ENCODE measurements around the gene OSBPL6.

- no peak for TF ChIP-seq CTCF (conservative IDR thresholded peaks at IDR 0.05 in 1 of 2, IDR thresholded peaks at IDR 0.05 in 1 of 2; ENCODE audit: extremely low read depth in 1 of 2, insufficient read depth in 1 of 2, low read depth in 1 of 2, low read length in 2 of 2)
- TF ChIP-seq EZH2 (IDR thresholded peaks at IDR 0.05; ENCODE audit: borderline replicate concordance, low read length) = no peak
Measured at GRCh38 chr2:178427458-178427857, 233.1 kb downstream of the OSBPL6 start.
